Suprapubic skin (tissue), 4 donors: ENCODE measurements around the gene SMIM36.

Source experiments
- EP300 ChIP-seq: sonication (generic); formaldehyde crosslinking; IDR thresholded peaks from one replicate; pipeline ENCODE4 v1.6.1; 2017; ENCODE audit warnings: antibody characterized with exemption
- POLR2AphosphoS5 ChIP-seq, 3 donors: sonication (generic); formaldehyde crosslinking; IDR thresholded peaks; one replicate each; pipeline ENCODE4 v1.6.1; 2017; ENCODE audit warnings: antibody characterized with exemption in 3 of 3
- TF ChIP-seq, protein P1 (sequence below), 2 donors: fragments of 200-600 bp in 1 of 2; fragments of 450-650 bp in 1 of 2; sonication (generic) in 1 of 2; IDR thresholded peaks; one replicate each; pipeline ENCODE4 v1.5.1; 2016 to 2019; ENCODE audit warnings: antibody characterized with exemption in 2 of 2, mild to moderate bottlenecking in 1 of 2, moderate library complexity in 1 of 2

DNA sequence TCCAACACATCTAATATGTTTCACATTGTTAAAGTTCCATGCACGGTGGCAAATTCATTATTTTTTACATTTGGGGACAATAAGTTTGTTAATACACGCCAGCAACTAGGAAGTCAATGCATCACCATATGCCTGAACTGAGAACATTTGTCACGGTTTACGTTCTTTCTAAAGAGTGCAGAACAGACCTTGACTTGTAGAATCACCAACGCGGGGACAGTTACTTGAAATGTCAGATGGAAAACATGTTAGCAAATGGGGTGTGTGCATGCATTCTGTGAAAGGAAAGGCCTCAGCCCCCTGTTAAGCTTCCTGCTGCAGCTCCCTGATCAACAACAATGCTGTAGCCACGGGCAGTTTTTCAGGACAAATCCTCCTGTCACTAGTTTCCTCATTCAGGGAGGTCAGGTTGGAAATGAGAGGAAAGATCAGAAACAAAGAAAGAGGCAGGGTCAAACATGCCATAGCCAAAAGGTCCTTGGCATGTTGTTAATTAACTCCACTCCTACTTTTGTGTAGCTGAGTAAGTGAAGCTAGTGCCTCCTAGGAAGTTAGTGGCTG is 18.4 kb downstream of the SMIM36 start:
- TF ChIP-seq, protein P1, sequence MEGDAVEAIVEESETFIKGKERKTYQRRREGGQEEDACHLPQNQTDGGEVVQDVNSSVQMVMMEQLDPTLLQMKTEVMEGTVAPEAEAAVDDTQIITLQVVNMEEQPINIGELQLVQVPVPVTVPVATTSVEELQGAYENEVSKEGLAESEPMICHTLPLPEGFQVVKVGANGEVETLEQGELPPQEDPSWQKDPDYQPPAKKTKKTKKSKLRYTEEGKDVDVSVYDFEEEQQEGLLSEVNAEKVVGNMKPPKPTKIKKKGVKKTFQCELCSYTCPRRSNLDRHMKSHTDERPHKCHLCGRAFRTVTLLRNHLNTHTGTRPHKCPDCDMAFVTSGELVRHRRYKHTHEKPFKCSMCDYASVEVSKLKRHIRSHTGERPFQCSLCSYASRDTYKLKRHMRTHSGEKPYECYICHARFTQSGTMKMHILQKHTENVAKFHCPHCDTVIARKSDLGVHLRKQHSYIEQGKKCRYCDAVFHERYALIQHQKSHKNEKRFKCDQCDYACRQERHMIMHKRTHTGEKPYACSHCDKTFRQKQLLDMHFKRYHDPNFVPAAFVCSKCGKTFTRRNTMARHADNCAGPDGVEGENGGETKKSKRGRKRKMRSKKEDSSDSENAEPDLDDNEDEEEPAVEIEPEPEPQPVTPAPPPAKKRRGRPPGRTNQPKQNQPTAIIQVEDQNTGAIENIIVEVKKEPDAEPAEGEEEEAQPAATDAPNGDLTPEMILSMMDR (IDR thresholded peaks at IDR 0.05): no peak
- TF ChIP-seq EP300 (no peak), POLR2AphosphoS5 (IDR thresholded peaks at IDR 0.05) (no peak)
